HG03066 (cell line): ENCODE results near the gene METTL17.
"Not testable (repeated sequence)": the region's sequence is repeated elsewhere in the genome, so short reads cannot be mapped to it uniquely, and the experiment has no call there.

ENCODE experiments used
- ATAC-seq: cut with Tn5 transposase; IDR thresholded peaks from one replicate; pipeline ENCODE4 v1.9.1; 2021; ENCODE audit warnings: low read depth; ENCODE audit not compliant: unreplicated experiment

Gene METTL17

DNA sequence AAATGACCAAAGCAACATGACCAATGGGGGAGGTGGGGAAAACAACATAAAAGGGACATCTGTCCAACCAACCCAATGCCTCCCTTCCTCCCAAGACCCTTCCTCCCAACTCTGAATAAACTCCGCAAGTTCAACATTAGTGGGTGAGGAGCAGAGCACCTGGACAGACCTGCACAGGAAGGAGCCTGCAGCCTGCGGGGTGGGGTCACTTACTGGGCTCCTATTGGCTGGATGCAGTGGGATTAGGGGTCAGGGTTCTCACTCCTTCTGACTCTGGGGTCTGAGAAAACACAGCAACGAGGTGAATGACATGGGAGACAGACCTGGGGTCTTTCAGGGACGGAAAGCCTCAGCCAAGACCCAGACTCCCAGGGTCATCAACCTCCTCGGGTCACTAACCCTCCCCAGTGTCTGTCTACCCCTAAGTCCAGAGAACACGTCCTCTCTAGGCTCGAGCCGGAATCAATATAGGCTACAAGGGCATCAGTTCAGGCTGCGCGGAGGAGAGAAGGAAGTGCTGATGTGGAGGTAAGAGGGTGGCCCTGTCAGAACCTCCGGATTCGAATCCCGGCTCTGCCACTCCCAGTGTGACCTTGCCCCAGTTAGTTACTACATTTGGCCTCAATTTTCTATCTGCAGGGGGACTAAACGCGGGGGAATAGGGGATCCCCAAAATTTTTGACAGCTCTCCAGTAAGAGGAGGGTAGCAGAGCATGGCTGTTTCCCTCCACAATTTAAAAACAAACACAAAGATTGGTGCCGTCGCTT, 34.2 kb downstream of the METTL17 start:
- no peak for ATAC-seq

GRCh38 chr14:21024585-21025370, 35.0 kb downstream of the METTL17 start, which contains the start of gene NDRG2:
Gene NDRG2 (minus strand): TSS chr14:21025061. CDS start chr14:21023315, 1,746 bp downstream.
- ATAC-seq = no peak

DNA sequence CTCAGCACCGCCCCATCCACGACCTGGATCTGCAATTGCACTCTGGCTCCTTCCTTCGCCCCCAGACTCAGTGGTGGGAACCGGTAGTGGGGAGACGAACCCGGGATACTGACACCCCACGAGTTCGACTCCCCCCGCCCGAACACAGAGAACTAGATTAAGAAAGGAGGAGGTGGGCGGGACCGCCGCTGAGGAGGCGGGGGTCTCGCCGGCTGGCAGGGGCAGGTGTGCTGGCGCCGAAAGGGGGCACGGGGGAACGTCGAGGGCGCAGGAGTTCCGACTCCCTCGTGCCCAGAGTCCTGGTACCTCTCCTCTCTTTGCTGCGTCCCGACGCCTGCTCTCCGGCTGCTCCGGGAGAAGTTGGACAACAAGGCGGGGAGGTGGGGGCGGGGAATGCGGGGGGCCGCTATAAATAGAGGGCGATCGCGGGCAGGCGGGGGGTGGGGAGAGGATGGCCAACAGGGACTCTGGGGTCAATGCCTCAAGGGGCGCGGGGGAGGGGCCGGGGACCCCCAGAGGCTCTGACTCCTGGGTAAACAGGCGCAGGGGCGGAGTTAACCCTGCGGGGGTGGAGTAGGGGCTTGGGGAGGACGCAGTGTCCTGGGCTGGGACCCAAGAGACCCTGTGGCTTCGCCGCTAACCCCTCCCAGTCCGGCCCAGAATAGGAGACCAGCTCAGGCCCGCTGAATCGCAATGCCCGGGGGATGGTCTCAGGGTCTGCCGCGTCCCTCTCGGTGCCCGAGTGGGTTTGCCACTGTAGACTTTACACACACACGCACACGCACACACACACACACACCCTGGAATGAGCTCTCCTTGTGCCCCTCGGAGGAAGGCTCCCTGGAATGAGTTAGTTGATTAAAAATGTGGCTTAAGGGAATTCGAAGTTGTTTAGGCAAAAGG, 35.8 kb downstream of the METTL17 start:
- ATAC-seq = no peak

DNA sequence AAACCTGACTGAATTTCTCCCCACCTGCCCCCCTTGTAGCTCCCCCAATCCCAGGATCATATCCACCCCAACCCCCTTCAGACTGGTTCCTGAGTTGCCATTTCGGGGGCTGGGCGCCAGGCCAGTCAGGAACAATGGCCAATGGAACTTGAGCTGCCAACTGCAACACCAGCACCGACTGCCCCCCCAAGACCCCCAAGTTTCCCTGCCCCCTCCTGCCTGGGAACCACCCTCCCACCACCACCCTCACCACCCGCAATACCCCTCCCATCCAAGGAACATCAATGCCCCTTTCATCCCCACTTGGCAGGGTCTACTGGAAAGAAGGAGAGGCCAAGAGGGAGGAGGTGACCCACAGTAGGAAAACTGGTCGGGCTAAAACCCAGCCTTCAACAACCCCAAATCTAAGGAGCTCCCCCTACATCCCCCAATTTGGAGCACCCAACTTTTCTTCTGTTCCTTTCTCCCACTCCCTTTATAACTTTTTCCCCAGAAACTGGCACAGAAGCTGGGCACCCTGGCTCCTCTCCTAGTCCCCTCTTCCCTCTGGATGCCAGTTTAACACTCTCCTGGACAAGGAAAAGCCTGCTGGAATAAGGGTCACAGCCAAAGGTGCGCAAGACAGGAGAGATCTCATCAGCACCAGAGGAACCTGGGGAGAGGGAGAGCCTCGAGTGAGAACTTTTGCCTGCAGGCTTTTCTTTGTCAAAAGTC, 36.7 kb downstream of the METTL17 start:
- no peak for ATAC-seq

DNA sequence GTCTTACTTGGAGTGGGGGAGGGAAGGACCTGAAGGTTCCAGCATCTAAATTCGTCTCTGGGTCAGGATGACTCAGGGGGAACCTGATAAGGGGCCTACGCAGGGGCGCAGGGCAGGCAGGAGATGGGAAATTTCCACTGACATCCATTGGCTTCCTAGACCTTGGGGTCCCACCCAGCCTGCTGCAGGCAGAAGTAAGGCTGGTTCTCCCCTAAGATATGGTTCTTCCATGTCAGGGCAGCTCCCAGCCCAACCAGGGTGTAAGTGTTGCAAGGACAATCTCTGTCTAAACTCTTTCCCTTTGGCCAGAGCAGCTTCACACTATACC, 37.2 kb downstream of the METTL17 start:
- ATAC-seq = no peak

DNA sequence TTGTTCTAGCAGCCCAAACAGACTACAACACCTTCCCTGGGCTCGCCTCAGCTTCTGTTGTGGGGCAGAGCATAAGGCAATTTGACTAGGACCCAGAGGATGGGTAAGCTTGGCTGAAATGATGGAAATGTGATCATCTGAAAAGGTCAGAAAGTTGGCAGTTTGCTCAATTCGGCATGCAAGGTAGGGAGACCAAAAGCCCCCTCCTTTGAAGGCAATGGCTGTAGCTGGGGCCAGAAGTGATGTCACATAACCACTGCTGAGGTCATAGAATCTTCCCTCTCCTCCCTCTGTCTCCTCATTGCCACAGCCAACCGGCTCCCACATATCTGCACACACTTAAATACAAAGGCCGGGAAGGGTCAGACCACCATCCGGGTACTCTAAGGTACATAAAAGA, 40.1 kb downstream of the METTL17 start, which contains the start of gene TPPP2:
TPPP2 (plus strand) TSS at position 301 of the 400 bp plus-strand sequence. CDS start 365 bp downstream, outside the sequence.
- ATAC-seq = no peak

- no peak for ATAC-seq
These were observed 40.8 kb downstream of the METTL17 start for GRCh38 chr14:21030531-21030930.

- ATAC-seq = no peak
These were observed 42.7 kb downstream of the METTL17 start for GRCh38 chr14:21032326-21033132.

GRCh38 chr14:21033133-21033698, 43.4 kb downstream of the METTL17 start:
- ATAC-seq = no peak

- ATAC-seq = no peak
These were observed 44.9 kb downstream of the METTL17 start, which contains the start of gene RNASE13 for GRCh38 chr14:21034707-21035106. Gene RNASE13 (minus strand): TSS chr14:21034807. CDS start chr14:21034288, 519 bp downstream.

DNA sequence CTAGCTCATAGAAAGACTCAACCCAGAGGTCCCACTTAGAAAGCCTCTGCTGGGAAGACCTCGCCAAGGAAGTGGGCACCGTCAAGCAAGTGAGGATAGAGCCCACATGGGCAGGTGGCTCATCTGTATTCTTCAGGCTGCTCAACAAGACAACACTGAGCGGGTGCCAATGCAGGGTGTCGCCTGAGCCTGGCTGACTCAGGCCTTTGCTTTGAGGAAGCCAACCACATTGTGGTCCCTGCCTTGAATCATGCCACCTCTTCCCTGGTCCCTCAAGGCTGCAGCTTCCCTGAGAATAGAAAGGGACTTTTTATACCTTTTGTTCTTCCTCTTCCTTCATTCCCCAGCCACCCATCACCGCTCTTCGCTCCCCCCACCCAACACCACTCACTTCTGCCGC, 47.0 kb downstream of the METTL17 start:
- no peak for ATAC-seq

DNA sequence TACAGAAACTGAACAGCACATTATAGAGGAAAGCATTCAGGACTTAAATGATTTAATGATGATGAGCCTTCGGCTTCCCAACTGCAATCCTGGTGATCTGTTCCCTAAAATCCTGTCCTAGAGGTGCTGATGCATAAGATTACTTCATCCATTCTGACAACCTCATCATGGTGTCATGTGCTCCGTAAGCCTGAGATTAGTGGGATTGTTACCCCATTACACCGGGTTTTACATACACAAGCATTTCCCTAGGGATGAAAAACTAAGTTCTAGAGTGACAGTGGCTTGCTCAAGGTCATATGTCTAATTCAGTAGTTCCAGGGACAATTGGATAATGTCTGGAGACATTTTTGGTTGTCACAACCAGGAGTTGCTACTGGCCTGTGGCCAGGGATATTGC, 47.4 kb downstream of the METTL17 start:
- no peak for ATAC-seq

- ATAC-seq = no peak
These were observed 49.0 kb downstream of the METTL17 start for GRCh38 chr14:21038441-21039422.

DNA sequence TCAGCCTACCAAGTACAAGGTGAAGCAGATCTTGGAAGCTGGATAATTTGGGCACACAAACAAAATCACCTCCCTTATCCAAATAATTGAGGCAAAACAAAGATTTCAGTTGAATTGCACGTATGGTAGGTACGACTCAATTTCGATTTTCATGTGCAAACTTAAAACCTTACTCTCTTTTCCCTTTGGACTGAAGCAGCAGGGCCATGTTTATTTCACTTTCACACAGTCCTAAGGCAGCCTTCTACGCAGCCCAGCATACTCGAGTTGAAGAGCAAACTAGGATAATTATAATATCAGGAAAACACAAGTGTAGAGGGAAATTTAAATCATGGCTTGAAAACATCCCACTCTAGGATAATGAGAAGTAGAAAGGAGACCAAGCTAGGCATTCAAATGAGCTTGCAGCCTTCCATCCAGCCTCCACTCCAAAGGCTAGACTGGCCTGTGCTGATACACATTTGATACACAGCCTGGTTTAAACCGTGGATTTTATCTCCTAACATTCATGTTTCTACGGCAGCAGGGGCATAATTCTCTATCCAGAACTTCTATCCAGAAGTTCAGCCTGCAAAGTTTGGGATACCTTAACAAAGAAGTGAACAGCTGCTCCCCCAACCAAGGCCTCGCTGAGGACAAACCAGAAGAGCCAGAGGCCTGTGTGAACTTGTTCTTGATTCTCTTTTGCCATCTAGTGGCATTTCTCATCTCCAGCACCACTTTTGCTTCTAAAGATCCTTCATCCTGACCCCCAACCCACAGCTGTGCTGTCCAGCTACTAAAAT, 50.0 kb downstream of the METTL17 start:
- ATAC-seq = no peak

DNA sequence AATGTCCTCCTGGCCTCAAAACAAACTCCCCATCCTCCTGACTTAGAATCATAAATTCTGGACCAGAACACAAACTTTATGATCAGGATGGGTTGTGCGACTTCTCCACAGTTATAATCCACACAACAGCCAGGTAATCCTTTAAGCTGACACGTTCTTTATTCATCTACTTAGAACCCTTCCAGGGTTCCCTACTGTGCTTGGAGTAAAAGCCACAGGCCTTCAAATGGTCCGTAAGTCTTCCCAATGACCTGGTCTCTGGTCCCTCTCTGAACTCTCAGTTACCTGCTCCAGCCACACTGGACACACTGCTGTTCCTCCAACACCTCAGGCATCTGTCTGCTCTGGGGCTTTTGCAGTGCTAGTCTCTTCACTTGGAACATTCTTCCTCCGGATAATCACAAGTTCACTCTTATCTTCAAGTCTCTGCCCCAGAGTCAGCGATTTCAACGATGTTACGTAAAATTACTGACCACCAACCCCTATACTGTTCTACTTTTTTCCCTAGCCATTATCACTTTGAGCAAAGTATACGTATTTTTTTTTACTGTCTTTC, 50.7 kb downstream of the METTL17 start:
- ATAC-seq = no peak

DNA sequence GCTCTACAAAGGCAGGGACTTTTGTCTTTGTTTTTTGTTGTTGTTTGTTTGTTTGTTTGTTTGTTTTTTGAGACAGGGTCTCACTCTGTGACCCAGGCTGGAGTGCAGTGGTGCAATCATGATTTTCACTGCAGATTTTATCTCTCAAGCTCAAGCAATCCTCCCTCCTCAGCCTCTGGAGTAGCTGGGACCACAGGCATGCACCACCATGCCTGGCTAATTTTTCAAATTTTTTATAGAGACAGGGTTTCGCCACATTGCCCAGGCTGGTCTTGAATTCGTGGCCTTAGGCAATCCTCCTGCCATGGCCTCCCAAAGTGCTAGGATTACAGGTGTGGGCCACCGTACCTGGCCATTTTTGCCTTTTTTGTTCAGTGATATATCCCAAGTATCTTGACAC, 51.2 kb downstream of the METTL17 start:
- not testable (repeated sequence) for ATAC-seq
